ENCODE measurements around the gene AGBL3.

Gene AGBL3

DNA sequence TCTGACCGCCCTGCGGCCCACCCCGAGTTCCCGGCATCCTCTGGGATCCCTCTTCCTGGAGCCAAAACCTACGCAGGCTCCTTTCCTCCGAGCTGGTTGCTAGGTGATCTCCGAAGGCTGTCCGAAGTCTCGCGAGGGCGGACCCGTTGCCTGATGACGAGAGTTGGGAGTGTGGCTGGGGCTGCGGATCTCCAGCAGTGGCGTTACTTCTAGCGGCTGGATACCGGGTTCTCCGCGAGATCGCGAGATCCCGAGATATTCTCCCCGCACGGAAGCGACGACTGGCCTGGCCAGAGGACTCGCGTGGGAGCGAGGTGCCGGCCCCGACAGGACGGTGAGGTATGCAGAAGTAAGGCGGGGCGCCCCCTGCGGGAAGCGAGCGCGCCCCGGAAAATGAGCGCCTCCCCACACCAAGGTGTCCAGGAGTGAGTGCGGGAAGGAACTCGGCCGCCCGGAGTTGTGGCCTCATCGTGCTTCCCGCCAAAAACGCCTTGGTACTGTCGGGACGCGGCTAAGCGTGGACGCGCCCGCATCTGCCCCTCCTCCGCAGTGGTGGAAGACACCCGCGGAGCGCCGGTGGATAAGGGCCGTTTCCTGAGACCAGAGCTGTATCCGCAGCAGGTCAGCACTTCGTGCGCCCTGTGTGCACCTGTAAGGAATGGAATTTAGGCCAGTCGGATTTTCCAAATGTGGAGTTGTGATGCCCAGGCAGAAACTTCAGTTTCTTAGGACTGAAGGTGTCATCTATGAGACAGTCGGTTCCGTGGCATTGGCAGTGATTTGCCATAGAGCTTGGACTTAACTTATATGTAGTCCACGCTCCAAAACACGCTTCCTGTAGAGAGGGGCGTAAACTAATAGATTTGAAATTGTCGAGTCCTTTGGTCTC, at the start of gene AGBL3:
Gene AGBL3 (plus strand): TSS at position 146 of the 889 bp plus-strand sequence. CDS start 1,426 bp downstream, outside the sequence.
- DNase-seq: peak; percentile 87 to 89

DNA sequence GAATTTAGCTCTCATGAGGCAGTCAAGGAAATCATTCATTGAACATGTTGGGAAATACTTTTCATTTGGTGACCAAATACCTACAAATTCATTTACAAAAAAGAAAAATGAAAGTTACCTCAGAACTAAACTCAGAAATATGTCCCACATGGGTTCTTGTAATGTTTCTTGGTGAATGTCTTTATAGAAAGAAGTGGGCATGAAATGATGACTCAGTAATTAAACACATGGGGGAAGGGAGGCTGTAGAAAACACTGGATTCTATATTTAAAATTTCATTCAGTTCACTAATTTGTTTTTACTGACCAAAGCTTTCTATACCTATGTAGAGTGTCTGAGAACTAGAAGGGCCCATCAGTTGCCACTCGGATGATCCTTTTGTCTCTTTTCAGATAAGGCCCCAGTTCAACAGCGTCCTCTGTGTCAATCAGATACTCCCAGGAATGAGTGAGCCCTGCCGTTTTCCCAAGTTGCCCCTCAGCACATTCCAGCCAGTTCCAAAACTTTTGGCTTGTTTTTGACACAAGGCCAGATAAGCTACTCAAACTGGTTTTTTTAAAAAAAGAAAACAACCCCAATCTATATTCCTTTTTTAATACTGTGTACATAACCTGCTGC, 49.3 kb upstream of the AGBL3 start:
- DNase-seq: no peak

DNA sequence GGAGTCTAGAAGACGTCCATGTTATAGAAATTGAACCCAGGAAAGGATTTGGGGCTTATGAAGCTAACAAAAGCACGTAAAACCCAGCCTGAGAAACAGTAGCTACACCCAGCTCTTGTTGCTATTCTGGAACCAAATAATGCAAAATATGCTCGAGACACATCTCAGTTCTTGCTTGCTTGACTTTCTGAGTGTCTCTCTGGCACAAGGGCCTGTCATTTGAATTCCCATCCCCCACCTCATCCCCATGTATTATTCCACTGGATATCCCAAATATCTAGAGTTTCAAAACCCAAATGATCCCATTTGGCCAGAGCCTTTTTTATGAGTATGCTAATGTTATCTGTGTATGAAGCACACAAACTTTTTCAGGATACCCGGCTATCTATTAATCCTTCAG, 48.2 kb upstream of the AGBL3 start:
- no peak for DNase-seq

GRCh38 chr7:134939136-134939535, 47.2 kb upstream of the AGBL3 start:
- no peak for DNase-seq

- DNase-seq: no peak
These were observed 45.6 kb upstream of the AGBL3 start for GRCh38 chr7:134940729-134941128.

DNA sequence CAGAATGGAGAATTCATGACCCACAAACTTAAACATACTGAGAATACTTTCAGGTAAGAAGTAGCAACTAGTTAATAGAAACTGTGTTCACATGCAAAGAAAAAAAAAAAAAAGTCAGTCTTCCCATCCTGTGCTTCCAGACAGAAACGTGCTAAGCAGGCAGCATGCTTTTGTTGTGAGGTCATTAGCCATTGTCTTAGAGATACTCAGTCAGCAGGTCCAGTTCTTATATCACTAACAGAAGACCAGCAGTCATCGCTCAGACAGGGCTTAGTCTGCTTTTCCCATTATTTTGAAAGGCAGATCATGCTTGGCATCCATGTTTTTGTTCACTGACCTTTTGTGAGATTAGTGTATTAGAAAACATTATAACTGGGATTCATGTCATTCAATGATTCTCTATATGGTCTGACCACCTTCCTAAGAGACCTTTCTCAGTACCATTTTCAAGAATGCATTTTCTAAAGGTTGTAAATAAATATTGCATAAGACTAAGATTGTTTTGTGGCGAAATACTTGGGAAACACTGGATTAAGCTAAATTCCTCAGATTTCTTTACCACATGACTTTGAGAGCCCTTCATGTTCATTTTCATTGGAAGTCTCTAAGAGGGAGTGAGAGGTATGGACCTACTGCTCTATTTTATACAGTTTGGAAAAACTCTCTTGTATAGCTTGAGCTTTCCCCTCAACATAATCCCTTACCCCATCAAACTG, 45.0 kb upstream of the AGBL3 start:
- no peak for DNase-seq

DNA sequence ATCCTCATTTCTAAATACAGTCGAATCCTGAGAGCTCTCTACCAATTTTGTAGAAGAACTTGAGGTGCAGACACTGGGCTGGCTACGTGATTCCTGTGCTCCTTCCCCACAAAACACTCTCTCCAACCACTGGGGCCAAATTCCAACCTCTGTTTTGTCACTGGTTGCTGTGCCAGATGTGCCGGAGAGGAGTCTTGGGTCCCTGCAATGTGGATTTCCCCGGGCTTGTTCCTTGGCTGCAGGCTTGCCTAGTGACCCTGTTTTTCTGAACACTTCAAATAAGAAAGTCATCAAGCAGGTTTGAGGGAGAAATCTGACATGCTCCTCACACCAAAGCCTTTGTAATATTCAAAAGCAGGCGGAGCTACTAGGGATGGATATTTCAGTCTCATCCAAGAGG, 44.4 kb upstream of the AGBL3 start:
- no peak for DNase-seq

- DNase-seq: no peak
These were observed 43.4 kb upstream of the AGBL3 start for GRCh38 chr7:134942690-134943466.

GRCh38 chr7:134943785-134944400, 42.4 kb upstream of the AGBL3 start:
- DNase-seq: no peak

DNA sequence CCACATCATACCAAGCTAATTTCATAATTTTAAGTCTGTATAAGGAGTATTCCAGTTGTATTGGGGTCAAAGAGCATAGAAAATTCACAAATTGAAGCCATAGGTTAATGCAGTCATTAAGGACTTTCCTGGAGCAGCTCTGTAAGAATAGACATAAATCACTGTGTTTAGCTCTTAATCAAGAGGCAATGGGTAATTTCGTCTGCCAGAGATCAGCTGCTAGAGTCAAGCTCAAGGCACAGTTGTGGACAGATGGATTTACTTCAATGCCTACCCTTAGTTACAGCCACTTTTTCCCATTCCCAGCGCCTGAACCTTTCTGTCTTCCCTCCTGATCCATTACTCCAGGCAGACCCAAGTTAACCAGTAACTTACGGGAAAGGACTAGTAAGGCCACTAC, 40.6 kb upstream of the AGBL3 start:
- no peak for DNase-seq

DNA sequence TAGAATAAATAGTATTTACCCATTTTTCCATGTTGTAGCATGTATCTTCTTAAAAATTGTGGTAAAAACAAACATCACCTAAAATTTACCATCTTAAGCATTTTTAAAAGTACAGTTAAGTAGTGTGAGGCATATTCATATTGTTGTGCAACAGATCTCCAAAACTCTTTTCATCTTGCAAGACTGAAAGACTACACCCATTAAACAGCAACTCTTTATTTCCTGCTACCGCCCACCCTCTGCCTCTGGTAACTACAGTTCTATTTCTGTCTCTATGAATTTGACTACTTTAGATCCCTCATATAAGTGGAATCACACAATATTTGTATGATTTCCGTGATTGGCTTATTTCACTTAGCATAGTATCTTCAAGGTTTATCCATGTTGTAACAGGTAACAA, 40.0 kb upstream of the AGBL3 start:
- no peak for DNase-seq

DNA sequence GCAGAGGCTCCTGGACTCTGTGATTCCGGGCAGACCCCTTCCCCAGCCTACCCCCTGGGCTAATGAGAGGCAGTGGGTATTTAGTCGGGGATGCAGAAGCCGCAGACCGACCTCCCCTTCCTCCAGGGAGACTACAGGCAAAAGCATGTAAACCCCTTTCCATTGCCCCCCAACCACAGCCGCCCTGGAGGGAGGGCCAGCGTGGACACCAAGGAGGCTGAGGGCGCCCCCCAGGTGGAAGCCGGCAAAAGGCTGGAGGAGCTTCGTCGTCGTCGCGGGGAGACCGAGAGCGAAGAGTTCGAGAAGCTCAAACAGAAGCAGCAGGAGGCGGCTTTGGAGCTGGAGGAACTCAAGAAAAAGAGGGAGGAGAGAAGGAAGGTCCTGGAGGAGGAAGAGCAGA, 39.0 kb upstream of the AGBL3 start:
- no peak for DNase-seq

DNA sequence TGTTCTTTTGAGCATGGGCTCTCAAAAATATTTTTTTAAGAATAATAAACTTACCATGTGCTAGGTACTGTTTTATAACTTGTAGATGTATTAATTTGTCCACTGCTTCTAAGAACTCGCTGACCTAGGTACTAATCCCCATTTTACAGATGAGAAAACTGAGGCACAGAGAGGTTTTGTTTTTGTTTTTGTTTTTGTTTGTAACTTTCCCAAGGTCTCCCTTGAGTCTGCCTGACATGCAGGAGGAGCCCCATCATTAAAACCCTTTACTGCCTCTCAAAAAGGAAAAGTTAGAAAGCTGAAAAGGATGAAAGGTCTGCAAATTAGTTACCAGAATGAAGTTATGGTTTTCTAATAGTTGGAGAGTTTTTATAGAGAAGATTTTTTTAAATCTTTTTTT, 38.5 kb upstream of the AGBL3 start:
- no peak for DNase-seq

GRCh38 chr7:134948246-134948645, 38.1 kb upstream of the AGBL3 start:
- DNase-seq: no peak

- DNase-seq: no peak
These were observed 37.6 kb upstream of the AGBL3 start for GRCh38 chr7:134948736-134949135.

- DNase-seq: no peak
These were observed 37.1 kb upstream of the AGBL3 start for GRCh38 chr7:134949171-134949570.

DNA sequence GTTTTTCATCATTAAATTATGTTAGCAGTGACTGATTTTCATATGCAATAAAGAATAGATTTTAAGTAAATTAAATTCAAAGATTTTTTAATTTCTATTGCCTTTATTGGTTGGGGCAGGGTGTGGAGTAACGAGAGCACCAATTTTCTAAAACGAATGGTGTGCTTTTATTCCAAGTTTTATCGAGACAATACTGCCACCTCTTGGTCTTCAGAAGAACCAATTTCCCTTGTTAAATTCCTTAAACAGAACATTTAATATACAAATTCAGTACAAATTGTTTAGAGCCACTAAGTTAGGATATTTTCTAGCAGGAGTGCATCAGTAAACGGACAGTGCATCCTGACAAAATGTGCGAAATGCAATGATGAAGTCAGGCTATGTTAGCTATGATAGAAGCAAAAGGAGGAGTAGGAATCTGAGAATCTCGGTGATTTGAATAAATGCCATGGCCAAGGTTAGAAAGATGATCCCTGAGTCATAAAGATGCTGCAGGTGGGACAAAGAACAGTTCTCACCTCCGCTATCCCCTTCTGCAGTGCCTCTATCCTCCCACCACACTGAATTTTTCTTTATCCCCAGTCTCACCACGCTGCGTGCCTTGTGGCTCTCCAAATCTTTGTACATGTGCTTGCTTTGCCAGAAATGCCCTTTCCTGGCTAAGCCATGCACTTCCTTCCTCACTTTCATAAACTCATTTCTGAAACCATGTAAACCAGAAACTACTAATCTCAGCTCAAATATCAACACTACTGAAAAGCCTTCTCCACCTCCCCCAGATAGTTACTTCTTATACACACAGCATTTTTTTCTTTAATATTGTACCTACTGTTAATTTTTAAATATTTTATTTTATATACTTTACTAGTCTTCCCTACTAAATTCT, 31.9 kb upstream of the AGBL3 start:
- DNase-seq: no peak

- DNase-seq: no peak
These were observed 29.3 kb upstream of the AGBL3 start for GRCh38 chr7:134957005-134957404.

GRCh38 chr7:134959810-134960209, 26.5 kb upstream of the AGBL3 start:
- DNase-seq: no peak

GRCh38 chr7:134962270-134962780, 24.0 kb upstream of the AGBL3 start:
- DNase-seq: no peak

GRCh38 chr7:134963036-134963435, 23.3 kb upstream of the AGBL3 start:
- DNase-seq: no peak
